ENCODE results near the gene PRRG3. TPM values are rescaled to one million over a fixed set of nuclear protein-coding genes. Genes with fewer than 3 reads are reported as not detected.

Gene PRRG3
- total RNA-seq, 1 experiment from 2014 or later = not detected

DNA sequence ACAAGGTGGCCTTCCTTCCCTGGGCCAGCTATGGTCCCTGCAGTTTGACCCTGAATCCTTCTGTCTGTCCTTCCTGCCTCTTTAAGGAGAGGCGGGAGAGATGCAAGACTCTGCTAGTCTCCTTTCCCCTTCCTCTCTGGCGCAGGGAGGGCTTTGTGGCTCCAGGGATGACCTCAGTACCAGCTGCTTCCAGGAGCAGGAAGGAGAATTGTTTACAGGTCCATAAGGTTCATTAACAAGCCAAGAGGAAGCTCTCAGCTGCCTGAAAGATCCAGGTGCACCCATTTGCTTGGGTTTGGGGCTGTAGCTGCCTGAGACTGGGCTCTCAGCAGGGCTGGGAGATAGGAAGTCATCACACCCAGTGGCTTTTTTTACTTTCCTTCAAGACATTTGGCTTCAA, 16.5 kb downstream of the PRRG3 start:
- BruUV-seq (replicated peaks) = no TSS peak
- intact Hi-C loops (cut with micrococcal nuclease; ENCODE audit: unreplicated experiment) = no loop called here
- DNase-seq = no peak
- Mint-ChIP-seq H3K4me1 (ENCODE audit: low read depth, unreplicated experiment) (no peaks in the 10 kb centered on the region), H3K4me3 (ENCODE audit: unreplicated experiment) (no peak overlapping the region), H3K9me3 (ENCODE audit: unreplicated experiment) (no peaks in the 10 kb centered on the region), H3K27me3 (ENCODE audit: insufficient read depth, unreplicated experiment) (no peaks in the 10 kb centered on the region), H3K36me3 (ENCODE audit: insufficient read depth, unreplicated experiment) (no peaks in the 10 kb centered on the region), H3K27ac (ENCODE audit: unreplicated experiment) (no peak overlapping the region)
- Histone ChIP-seq H3K4me1 (no peaks in the 10 kb centered on the region), H3K9me3 (no peaks in the 10 kb centered on the region), H3K36me3 (ENCODE audit: control insufficient read depth, insufficient read depth, low read length) (no peaks in the 10 kb centered on the region), H3K4me3 (ENCODE audit: low read depth, low read length) (no peak overlapping the region), H3K27me3 (replicated peaks; ENCODE audit: control insufficient read depth, insufficient read depth, low read length) (no peaks in the 10 kb centered on the region; the same call in 1 of the 2 replicates)
- ChIA-PET CTCF (no interaction called here), POLR2A (no interaction called here)
- no peak for TF ChIP-seq CTCF (IDR thresholded peaks at IDR 0.05; ENCODE audit: insufficient read depth in 1 of 2, low read depth in 1 of 2, low read length in 1 of 2, severe bottlenecking in 1 of 2, unreplicated experiment in 1 of 2)

DNA sequence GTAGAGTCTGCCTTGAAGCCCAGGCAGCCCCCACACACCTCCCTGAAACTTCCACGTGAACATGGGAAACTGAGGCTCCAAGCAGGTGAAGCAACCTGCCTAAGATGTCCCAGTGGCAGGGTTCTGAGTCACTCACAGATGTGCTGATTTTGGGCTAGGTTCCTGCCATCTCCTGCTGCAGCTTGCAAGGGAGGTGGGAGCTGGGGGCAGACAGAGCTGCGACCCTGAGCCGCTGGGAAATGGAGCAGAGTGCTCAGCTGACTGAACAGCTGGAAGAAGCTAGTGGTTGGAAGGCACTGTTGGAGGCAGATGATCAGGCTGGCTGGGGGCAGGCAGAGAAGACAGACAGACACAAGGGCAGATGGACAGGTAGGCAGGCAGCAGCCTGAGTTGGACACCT, 17.0 kb downstream of the PRRG3 start:
- no peaks in the 10 kb centered on the region for H3K9me3 Mint-ChIP-seq (ENCODE audit: unreplicated experiment)
- Histone ChIP-seq H3K4me1 (no peaks in the 10 kb centered on the region), H3K4me3 (ENCODE audit: low read depth, low read length) (no peak overlapping the region), H3K36me3 (ENCODE audit: control insufficient read depth, insufficient read depth, low read length) (no peaks in the 10 kb centered on the region), H3K27me3 (replicated peaks; ENCODE audit: control insufficient read depth, insufficient read depth, low read length) (no peaks in the 10 kb centered on the region; the same call in 1 of the 2 replicates), H3K9me3 (no peaks in the 10 kb centered on the region)
- BruUV-seq (replicated peaks) = no TSS peak
- TF ChIP-seq CTCF (IDR thresholded peaks at IDR 0.05; ENCODE audit: insufficient read depth in 1 of 2, low read depth in 1 of 2, low read length in 1 of 2, severe bottlenecking in 1 of 2, unreplicated experiment in 1 of 2) = no peak
- no peak overlapping the region for H3K27ac Mint-ChIP-seq (ENCODE audit: unreplicated experiment)
- H3K27me3 Mint-ChIP-seq (ENCODE audit: insufficient read depth, unreplicated experiment) = no peaks in the 10 kb centered on the region
- intact Hi-C loops (cut with micrococcal nuclease; ENCODE audit: unreplicated experiment) = no loop called here
- ChIA-PET POLR2A (no interaction called here), CTCF (no interaction called here)
- no peak overlapping the region for H3K4me3 Mint-ChIP-seq (ENCODE audit: unreplicated experiment)
- no peaks in the 10 kb centered on the region for H3K36me3 Mint-ChIP-seq (ENCODE audit: insufficient read depth, unreplicated experiment)
- H3K4me1 Mint-ChIP-seq (ENCODE audit: low read depth, unreplicated experiment) = no peaks in the 10 kb centered on the region
- DNase-seq = no peak

DNA sequence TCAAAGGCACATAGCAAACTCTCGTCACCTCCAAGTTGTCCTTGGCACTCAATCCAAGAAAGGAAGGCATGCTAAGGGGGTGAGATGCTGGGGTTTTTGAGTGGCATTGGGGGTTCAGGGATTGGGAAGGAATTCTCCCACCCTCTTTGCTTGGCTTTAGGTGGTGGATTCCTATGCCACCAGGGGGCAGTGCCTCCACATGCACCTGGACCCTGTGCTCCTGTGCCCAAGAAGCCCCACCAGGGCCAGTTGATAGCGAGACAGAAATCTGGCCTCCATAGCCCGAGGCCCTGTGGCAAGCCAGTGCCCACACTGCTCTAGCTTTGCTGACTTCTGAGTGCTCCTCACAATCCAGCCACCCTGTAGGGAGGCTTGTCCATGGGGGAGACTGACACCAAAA, 18.6 kb downstream of the PRRG3 start:
- H3K4me3 Mint-ChIP-seq (ENCODE audit: unreplicated experiment) = no peak overlapping the region
- BruUV-seq (replicated peaks) = no TSS peak
- peak; percentile 19 to 55 for TF ChIP-seq CTCF (IDR thresholded peaks at IDR 0.05; ENCODE audit: insufficient read depth in 1 of 2, low read depth in 1 of 2, low read length in 1 of 2, severe bottlenecking in 1 of 2, unreplicated experiment in 1 of 2)
- no peaks in the 10 kb centered on the region for H3K36me3 Mint-ChIP-seq (ENCODE audit: insufficient read depth, unreplicated experiment)
- peaks cover 3% of the 10 kb centered on the region for H3K27me3 Mint-ChIP-seq (ENCODE audit: insufficient read depth, unreplicated experiment)
- no peak overlapping the region for H3K27ac Mint-ChIP-seq (ENCODE audit: unreplicated experiment)
- H3K9me3 ChIP-seq = no peaks in the 10 kb centered on the region
- no peaks in the 10 kb centered on the region for H3K36me3 ChIP-seq (ENCODE audit: control insufficient read depth, insufficient read depth, low read length)
- H3K4me1 ChIP-seq = no peaks in the 10 kb centered on the region
- POLR2A ChIA-PET = no interaction called here
- intact Hi-C loops (cut with micrococcal nuclease; ENCODE audit: unreplicated experiment) = no loop called here
- H3K4me1 Mint-ChIP-seq (ENCODE audit: low read depth, unreplicated experiment) = no peaks in the 10 kb centered on the region
- no peaks in the 10 kb centered on the region for H3K9me3 Mint-ChIP-seq (ENCODE audit: unreplicated experiment)
- CTCF ChIA-PET = no interaction called here
- DNase-seq = peak in 1 of 2 experiments; percentile 29
- no peak overlapping the region for H3K4me3 ChIP-seq (ENCODE audit: low read depth, low read length)
- H3K27me3 ChIP-seq (replicated peaks; ENCODE audit: control insufficient read depth, insufficient read depth, low read length) = no peaks in the 10 kb centered on the region
